ENCODE data around the gene PICALM.
"Not testable (repeated sequence)": the region's sequence is repeated elsewhere in the genome, so short reads cannot be mapped to it uniquely, and the experiment has no call there.

The PICALM gene

DNA sequence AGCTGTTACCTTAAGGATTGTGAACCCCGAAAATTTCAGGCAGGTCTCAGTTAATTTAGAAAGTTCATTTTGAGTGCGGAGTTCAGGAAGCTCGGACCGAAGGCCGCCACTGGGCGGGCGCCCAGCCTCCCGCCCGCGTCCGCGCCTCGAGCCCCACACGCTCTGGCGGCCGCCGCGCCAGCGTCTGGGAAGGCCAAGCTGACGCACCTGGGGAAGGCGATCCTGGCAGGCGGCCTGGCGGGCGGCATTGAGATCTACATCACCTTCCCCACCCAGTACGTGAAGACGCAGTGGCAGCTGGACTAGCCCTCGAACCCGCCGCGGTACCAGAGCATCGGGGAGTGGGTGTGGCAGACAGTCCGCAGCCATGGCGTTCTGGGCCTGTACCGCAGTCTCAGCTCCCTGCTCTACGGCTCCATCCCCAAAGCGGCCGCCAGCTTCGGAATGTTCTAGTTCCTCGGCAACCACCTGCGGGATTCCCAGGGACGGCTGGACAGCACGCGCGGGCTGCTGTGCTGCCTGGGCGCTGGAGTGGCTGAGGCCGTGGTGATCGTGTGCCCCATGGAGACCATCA is 134.2 kb downstream of the PICALM start:
- no peak for DNase-seq

GRCh38 chr11:85930879-85931366 is 138.0 kb downstream of the PICALM start:
- DNase-seq: no peak

DNA sequence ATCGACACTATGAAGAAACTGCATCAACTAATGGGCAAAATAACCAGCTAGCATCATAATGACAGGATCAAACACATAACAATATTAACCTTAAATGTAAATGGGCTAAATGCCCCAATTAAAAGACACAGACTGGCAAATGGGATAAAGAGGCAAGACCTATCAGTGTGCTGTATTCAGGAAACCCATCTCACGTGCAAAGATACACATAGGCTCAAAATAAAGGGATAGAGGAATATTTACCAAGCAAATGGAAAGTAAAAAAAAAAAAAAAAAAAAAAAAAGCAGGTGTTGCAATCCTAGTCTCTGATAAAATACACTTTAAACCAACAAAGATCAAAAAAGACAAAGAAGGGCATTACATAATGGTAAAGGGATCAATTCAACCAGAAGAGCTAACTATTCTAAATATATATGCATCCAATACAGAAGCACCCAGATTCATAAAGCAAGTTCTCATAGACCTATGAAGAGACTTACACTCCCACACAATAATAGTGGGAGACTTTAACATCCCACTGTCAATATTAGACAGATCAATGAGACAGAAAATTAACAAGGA is 142.2 kb downstream of the PICALM start:
- DNase-seq: not testable (repeated sequence)

- no peak for DNase-seq
Measured at GRCh38 chr11:85923455-85923854, 145.4 kb downstream of the PICALM start.

DNA sequence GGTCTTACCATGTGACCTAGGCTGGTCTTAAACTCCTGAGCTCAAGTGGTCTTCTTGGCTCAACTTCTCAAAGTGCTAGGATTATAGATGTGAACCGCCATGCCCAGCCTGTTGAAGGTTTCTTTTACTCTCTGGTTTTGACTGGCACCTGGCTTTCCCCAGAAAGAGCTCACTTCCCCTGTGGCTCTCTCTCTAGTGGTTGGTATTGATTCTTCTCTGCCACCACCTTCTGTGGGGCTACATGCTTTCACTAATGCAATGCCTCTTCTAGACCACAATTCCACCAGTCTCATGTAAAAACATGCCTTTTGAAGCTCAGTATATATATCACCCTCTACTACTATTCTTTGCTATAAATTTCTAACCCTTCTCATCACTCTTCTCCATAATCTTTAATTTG is 146.5 kb downstream of the PICALM start:
- peak; percentile 55 for DNase-seq

DNA sequence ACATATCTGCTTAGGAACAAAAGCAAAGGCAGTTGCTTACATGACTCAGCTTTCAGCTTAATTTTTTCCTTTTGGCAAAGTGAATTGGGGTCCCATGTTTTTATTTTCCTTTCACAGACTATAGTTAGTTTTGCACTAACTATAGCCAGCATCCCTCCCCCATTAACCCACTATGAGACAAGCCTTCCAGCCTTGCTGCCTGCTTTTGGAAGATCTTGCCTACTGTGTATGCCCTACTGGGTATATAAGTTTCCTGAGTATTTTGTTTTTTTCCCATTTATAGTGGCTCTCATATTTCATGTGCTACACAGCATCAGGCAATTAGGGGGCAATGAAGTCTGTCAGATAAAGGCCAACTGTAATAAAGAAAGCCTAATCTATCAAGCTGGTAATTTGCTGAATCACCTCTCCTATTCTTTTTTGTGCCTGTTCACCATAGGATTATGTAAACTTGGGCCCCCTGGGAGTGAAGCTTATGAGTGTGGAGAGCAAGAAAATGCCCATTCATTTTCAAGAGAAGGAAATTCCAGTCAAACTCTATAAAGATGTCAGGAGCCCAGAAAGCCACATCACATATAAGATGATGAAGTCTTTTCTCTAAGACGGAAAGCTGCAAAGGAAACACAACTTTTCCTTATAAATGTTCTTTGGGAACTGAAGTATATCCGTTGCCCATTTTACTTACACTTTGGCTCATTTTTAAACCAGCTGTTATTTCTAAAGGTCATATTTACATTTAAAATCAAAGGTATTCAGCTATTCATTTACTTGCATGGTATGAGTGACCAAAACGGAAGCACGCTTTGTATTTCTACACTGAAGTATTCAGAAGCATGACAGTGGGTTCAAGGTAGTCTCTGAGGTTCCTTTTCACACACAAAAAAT is 149.7 kb downstream of the PICALM start:
- DNase-seq: no peak

- DNase-seq: no peak
Measured at GRCh38 chr11:85914425-85914824, 154.5 kb downstream of the PICALM start.

DNA sequence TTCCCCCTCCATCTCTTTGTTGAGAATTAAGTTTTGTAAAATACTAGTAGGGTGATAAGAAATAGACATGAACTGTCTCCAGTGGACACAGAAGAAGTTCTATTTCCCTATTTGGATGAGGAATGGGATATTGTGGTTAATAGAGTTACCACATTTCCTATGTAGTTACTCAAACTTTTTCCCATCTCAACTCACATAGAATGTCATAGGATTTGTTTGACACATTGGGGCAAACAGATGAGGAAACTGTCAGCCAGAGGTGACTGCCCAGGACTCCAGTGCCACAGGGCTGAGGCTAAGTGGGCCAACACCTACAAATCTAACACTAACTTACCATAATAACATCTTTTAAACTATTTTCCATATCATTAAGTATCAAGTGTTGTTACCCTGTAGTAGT is 155.4 kb downstream of the PICALM start:
- no peak for DNase-seq

GRCh38 chr11:85912414-85912813 is 156.5 kb downstream of the PICALM start:
- no peak for DNase-seq

All from activated CD4-positive, alpha-beta T cell treated with anti-CD3 and anti-CD28 coated beads, Interleukin-2, amount 50 U/mL, for 16 hours (primary cell).